Nephron (organoid): Measurements from ENCODE around the gene PPM1N.
A peak's percentile ranks its signal among the peaks of the same experiment; 100 is the strongest.

ENCODE experiments used
- H3K27ac Mint-ChIP-seq, 3 experiments: 2 replicates each; pipeline ENCODE4 v1.8.0; 2020; ENCODE audit warnings: mixed read lengths in 3 of 3, mild to moderate bottlenecking in 2 of 3, moderate library complexity in 1 of 3
- H3K27me3 Mint-ChIP-seq: 2 replicates; pipeline ENCODE4 v1.8.0; 2021; ENCODE audit warnings: low read depth, mild to moderate bottlenecking, moderate library complexity, mixed read lengths
- H3K36me3 Mint-ChIP-seq: 2 replicates; pipeline ENCODE4 v1.8.0; 2020; ENCODE audit warnings: low read depth, mixed read lengths
- H3K4me1 Mint-ChIP-seq: 2 replicates; pipeline ENCODE4 v1.8.0; 2020; ENCODE audit warnings: mixed read lengths
- H3K4me3 Mint-ChIP-seq, 3 experiments: 2 replicates each; pipeline ENCODE4 v1.8.0; 2020; ENCODE audit warnings: mild to moderate bottlenecking in 3 of 3, mixed read lengths in 3 of 3, moderate library complexity in 2 of 3
- H3K9me3 Mint-ChIP-seq: 2 replicates; pipeline ENCODE4 v1.8.0; 2020; ENCODE audit warnings: mixed read lengths
- TF ChIP-seq, protein P1 (sequence below), 3 experiments: fragments of 200-600 bp; sonication (generic); IDR thresholded peaks; one replicate each; pipeline ENCODE4 v1.5.0; 2021; ENCODE audit warnings: antibody characterized with exemption in 3 of 3; ENCODE audit not compliant: unreplicated experiment in 3 of 3

PPM1N gene

DNA sequence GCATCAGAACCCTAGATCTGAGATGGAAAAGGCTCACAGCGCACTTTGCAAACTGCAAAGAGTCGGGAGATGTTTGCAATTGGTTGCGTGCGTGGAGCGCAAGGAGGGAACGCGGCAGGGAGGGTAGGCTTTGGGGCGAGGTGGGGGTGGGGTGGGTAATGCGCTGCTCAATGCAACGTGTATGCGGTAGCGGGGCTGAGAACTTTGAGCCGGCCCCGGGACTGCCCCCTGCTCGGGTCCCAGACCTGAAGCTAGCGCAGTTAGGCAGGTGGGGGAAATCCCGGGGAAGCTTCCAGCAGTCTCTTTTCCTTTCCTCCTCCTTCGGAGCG, 29.5 kb upstream of the PPM1N start:
- Mint-ChIP-seq H3K9me3 (no peaks in the 10 kb centered on the region), H3K4me3 (peak overlapping the region; percentile 90 to 95 (median 94)), H3K27me3 (peaks cover 50% of the 10 kb centered on the region), H3K4me1 (peaks cover 12% of the 10 kb centered on the region), H3K27ac (peak overlapping the region in 1 of 3 experiments; percentile 45), H3K36me3 (no peaks in the 10 kb centered on the region)
- TF ChIP-seq, protein P1, sequence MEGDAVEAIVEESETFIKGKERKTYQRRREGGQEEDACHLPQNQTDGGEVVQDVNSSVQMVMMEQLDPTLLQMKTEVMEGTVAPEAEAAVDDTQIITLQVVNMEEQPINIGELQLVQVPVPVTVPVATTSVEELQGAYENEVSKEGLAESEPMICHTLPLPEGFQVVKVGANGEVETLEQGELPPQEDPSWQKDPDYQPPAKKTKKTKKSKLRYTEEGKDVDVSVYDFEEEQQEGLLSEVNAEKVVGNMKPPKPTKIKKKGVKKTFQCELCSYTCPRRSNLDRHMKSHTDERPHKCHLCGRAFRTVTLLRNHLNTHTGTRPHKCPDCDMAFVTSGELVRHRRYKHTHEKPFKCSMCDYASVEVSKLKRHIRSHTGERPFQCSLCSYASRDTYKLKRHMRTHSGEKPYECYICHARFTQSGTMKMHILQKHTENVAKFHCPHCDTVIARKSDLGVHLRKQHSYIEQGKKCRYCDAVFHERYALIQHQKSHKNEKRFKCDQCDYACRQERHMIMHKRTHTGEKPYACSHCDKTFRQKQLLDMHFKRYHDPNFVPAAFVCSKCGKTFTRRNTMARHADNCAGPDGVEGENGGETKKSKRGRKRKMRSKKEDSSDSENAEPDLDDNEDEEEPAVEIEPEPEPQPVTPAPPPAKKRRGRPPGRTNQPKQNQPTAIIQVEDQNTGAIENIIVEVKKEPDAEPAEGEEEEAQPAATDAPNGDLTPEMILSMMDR (IDR thresholded peaks at IDR 0.05; ENCODE audit: unreplicated experiment in 3 of 3), result no peak

DNA sequence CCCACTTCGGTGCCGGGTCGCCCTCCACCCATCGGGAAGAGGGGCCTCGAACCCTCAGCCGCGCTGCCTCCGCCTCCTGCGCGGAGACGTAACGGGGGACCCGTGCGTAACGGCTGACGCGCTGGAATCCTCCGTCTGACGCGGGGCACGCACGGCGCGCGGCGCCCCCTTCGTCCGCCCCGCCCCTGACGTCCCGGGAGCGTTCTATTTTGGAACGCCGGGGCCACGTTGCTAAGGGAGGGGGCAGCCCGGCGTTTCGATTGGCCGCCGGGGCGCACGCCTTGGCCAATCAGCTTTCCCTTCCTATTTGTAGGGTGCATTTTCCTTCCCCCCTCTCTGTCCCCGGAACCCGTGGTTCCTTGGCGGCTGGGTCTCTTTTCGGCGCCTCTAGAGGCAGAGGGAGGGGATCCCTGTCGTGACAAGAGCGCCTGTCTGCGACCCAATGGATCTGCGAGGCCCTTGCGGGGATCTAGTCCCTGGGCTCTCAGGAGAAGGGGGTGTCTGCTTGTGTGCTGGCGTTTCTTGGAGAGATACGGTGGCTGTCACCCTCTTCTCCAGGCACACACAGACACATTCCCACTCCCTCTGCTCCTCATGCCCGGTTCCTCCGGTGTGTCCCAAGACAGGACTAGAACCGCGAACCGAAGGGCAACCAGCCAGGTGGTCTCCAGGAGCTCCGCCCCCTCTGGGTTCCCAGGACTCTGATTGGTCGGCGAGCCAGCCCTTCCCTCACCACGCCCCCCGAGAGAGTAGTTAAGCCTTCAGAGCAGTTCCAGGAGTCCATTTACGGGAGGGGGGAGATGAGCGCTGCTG, 28.9 kb upstream of the PPM1N start:
- no peaks in the 10 kb centered on the region for H3K9me3 Mint-ChIP-seq
- H3K4me3 Mint-ChIP-seq, result peak overlapping the region; percentile 90 to 95 (median 94)
- H3K4me1 Mint-ChIP-seq, result peaks cover 15% of the 10 kb centered on the region
- H3K27me3 Mint-ChIP-seq, result peaks cover 53% of the 10 kb centered on the region
- no peaks in the 10 kb centered on the region for H3K36me3 Mint-ChIP-seq
- H3K27ac Mint-ChIP-seq, result peak overlapping the region in 2 of 3 experiments; percentile 77 to 86
- TF ChIP-seq, protein P1 (IDR thresholded peaks at IDR 0.05; ENCODE audit: unreplicated experiment in 3 of 3), result no peak

- peak overlapping the region; percentile 90 to 95 (median 94) for H3K4me3 Mint-ChIP-seq
- H3K9me3 Mint-ChIP-seq, result no peaks in the 10 kb centered on the region
- peak overlapping the region in 2 of 3 experiments; percentile 77 to 86 for H3K27ac Mint-ChIP-seq
- H3K27me3 Mint-ChIP-seq, result peaks cover 54% of the 10 kb centered on the region
- TF ChIP-seq, protein P1 (IDR thresholded peaks at IDR 0.05; ENCODE audit: unreplicated experiment in 3 of 3), result no peak
- peaks cover 21% of the 10 kb centered on the region for H3K4me1 Mint-ChIP-seq
- H3K36me3 Mint-ChIP-seq, result no peaks in the 10 kb centered on the region
Measured at GRCh38 chr19:45469945-45470761, 28.1 kb upstream of the PPM1N start.

DNA sequence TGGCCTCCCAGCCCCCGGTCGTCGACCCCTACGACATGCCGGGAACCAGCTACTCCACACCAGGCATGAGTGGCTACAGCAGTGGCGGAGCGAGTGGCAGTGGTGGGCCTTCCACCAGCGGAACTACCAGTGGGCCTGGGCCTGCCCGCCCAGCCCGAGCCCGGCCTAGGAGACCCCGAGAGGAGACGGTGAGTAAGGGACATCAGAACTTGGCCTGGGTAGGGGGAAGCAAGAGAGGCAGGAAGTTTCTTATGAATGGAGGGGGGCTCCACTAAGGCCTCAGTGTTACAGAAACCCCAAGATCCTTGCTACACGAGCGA, 27.5 kb upstream of the PPM1N start:
- Mint-ChIP-seq H3K4me3 (peak overlapping the region; percentile 79 to 94 (median 90)), H3K27me3 (peaks cover 59% of the 10 kb centered on the region), H3K36me3 (no peaks in the 10 kb centered on the region), H3K4me1 (peaks cover 21% of the 10 kb centered on the region), H3K9me3 (no peaks in the 10 kb centered on the region), H3K27ac (no peak overlapping the region)
- TF ChIP-seq, protein P1 (IDR thresholded peaks at IDR 0.05; ENCODE audit: unreplicated experiment in 3 of 3), result no peak

DNA sequence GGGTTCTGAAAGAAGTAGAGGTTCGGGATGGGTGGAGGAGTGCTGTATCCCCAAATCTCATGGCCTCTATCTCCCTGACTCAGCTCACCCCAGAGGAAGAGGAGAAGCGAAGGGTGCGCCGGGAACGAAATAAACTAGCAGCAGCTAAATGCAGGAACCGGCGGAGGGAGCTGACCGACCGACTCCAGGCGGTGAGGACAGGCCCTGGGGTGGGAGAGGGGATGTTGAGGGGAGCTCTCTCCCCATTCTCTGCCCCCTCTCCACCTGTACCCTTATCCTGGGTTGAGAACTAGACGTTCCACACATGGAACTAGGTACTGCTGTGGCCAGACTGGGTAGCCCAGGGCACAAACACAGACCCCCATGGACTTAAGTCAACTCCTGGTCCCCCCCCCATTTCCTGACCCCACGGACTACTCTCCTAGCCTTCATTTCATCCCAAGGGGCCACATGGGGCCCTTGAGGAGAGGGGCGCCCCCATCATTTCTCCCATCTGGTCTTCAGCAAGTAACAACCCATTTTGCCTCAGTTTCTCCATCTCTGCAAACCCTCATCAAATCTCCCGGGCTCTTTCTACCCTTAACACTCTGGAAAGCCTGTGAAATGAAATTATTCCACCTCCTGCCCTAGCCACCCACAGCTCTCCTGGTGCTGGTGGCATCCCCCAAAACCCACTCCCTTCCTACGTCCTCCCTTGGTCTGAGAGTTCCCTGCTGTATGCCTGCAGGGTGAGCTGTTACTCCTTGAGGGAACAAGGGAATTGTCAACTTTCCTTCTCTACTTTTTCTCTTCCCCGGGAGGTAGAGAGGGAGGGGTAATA, 26.9 kb upstream of the PPM1N start:
- H3K4me3 Mint-ChIP-seq, result peak overlapping the region; percentile 79 to 94 (median 90)
- TF ChIP-seq, protein P1 (IDR thresholded peaks at IDR 0.05; ENCODE audit: unreplicated experiment in 3 of 3), result no peak
- peak overlapping the region in 1 of 3 experiments; percentile 63 for H3K27ac Mint-ChIP-seq
- peaks cover 21% of the 10 kb centered on the region for H3K4me1 Mint-ChIP-seq
- no peaks in the 10 kb centered on the region for H3K36me3 Mint-ChIP-seq
- H3K9me3 Mint-ChIP-seq, result no peaks in the 10 kb centered on the region
- H3K27me3 Mint-ChIP-seq, result peaks cover 64% of the 10 kb centered on the region
